ENCODE data around the gene BRD1.
"Not testable (repeated sequence)": the region's sequence is repeated elsewhere in the genome, so short reads cannot be mapped to it uniquely, and the experiment has no call there.

The BRD1 gene

DNA sequence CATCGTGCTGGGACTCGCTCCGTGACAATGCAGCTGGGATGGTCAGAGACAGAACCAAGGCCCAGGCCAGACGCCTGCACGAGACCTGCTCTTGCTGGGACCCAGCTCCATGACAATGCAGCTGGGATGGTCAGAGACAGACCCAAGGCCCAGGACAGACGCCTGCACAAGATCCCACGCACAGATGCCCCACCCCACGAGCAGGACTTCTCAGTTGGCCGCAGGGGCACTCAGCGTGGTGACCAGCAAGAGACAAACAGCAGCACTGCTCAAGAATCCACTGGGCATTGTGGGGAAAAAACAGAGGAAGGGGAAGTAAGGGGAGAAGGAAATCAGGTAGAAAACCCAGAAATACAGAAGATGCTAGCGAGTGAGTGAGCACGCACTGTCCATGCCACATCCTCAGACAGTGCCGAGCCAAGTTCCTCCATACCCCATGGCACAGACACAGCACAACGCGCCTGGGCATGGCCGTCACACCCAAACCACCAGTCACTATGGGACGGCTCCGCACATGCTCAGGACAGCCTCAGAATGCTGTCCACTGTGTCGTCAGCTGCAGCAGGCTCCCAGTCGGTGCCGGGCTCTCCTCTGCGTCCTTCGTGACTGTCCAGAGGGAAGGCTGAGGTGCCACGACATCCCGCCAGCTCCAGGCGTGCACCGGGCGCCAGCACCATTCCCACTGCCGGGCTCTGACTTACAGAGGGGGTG, 44.5 kb downstream of the BRD1 start:
- no peak for DNase-seq (ENCODE audit: low read depth)

DNA sequence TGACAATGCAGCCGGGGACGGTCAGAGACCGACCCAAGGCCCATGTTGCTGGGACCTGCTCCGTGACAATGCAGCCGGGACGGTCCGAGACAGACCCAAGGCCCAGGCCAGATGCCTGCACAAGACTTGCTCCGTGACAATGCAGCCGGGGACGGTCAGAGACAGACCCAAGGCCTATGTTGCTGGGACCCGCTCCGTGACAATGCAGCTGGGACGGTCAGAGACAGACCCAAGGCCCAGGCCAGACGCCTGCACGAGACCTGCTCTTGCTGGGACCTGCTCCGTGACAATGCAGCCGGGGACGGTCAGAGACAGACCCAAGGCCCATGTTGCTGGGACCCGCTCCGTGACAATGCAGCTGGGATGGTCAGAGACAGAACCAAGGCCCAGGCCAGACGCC, 45.8 kb downstream of the BRD1 start:
- not testable (repeated sequence) for DNase-seq (ENCODE audit: low read depth)

DNA sequence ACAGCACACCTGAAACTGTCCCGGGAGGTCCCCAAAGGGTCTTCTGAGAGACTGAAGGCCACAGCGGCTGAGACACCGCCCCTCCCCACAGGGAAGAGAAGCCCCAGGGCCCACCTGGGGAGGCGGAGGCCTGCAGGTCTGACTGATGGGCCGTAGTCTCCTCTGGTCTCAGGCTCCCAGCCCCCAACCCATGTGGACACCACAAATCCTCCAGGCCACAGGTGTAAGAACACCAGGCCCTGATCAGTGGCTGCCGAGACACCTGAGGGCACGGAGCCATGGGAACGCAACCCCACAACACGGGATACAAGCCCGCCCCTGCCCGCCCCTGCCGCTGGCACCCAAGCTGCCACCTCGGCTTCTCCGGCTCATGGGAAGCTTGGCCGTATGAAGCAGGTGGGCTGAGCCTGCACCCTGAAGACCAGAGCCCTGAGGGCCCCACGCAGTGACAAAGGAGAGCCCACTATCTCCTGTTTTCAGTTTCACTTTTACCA, 46.3 kb downstream of the BRD1 start:
- no peak for DNase-seq (ENCODE audit: low read depth)

DNA sequence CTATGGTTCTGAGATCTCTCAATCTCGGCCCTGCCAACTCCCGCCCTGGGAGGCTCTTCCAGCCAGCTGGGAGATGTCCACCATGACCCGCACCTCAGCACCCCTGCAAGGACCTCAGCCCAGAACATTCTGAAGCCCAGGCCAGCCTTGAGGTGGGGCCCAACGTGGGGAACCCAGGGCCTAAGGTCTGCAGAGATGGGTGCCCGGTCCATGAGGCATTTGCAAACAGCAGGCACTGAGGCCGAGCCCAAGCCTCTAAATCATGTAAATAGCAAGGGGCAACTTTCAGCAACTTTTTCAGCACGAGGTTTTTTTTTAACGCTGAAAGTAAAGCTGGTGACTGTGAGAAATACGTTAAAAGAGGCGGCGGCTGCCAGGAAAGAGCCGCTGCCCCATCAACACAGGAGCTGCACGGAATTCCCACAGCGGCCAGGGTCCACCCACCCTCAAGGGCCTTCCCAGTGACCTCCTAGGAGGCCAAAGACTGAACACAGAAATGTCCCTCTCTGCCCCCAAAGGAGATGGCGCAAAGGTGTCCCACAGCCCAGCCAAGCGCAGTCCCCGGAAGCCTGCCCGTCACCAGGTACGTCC, 46.9 kb downstream of the BRD1 start:
- DNase-seq (ENCODE audit: low read depth): no peak

DNA sequence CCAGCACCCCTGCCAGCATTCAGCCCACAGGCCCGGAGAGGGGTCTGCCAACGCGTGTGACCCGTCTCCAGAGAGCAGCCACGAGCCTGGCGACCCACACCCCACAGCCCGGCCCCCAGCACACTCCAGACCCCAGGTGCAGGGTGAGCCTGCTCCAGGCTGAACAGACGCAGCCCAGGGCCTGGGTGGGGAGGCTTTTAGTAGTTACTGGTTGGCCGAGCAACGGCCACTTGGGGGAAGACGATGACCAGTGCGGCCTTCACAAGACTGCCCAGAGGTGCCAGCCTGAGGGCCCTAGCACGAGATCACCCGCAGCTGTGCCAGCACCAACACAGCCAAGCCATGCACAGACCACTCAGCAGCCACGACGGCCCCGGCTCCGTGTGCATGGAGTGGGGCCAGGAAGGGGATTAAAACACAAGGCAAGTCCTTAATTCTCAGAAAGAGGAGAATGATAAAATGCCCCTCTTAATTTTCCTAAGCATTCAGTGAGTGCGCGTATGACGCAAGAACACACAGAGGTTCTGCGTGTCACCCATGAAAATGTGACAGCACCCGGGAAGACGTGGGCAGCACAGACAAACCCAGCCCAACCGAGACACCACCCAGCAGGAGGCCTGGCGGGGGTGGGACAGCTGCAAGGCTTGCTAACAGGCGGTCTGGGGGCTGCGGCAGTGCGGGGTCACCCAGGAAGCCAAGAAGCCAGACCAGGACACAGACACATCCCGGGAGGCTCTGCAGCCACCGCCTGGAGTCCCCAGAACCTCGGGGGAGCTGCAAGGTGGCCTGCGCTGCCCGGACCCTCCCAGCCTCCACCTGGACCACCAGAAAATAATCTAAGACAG, 47.6 kb downstream of the BRD1 start:
- no peak for DNase-seq (ENCODE audit: low read depth)

DNA sequence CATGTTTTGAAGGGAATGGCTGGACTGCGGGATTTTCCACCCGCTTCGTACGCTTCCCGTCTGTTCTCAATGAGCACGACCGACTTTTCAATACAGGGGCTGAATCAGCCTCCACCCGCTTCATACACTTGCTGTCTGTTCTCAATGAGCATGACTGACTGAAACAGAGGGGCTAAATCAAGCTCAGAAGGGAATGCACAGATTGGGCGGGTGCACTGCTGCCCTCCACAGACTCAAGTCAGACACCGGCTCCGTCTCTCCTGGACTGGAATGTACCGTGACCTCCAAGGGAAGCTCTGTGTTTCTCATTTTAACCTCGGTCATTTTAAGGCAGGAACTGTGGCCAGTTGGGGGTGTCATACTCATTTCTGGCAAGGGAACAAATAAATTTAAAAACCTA, 48.5 kb downstream of the BRD1 start:
- no peak for DNase-seq (ENCODE audit: low read depth)

DNA sequence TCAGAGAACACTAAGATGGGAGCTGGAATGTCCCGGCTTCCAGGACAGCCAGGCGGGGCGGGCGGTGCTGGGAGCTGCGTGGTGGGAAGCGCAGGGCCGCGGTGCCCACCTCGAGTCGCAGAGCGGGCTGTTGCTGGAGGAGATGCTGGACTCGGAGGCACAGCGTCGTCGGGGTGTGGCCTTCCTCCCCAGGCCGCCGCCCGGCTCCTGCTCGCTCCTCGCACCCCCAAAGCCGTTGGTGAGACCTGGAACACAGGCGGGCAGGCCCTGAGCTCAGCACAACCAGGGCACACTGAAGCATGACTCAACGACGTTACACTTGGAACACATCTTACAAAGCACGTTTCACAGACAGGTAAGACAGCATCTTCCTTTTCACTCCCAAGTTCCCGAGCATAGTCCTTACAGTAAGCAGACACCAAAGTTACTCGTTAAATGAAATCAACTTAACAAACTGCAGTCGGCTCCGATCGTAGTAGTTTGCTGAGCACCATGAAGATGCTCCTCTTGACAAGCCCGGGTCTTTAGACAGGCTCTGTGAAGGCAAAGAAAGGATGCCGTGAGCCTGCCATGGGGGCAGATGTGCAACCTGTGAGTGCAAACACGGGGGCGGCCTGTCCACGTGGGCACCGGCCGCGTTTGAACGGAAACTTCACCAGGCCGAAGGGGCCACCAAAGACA, 50.0 kb downstream of the BRD1 start:
- no peak for DNase-seq (ENCODE audit: low read depth)

DNA sequence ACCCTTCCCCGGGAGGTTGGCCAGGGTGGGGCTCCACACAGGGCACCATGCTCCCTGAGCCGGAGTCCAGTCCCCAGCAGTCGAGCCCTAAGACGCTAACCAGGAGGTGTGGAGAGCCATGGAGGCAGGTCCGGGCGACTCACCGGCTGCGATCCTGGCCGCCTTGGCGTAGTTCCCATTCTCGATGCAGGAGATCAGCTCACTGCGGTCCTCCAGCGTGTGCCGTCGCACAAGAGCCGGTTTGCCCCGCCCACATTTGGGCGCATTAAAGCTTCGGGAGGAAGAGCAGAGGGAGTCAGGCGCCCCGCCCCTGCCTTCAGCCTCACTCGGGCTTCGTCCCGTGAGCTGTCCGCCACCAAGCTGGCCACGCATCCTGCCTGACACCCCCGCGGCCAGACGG, 50.8 kb downstream of the BRD1 start:
- DNase-seq (ENCODE audit: low read depth): no peak

DNA sequence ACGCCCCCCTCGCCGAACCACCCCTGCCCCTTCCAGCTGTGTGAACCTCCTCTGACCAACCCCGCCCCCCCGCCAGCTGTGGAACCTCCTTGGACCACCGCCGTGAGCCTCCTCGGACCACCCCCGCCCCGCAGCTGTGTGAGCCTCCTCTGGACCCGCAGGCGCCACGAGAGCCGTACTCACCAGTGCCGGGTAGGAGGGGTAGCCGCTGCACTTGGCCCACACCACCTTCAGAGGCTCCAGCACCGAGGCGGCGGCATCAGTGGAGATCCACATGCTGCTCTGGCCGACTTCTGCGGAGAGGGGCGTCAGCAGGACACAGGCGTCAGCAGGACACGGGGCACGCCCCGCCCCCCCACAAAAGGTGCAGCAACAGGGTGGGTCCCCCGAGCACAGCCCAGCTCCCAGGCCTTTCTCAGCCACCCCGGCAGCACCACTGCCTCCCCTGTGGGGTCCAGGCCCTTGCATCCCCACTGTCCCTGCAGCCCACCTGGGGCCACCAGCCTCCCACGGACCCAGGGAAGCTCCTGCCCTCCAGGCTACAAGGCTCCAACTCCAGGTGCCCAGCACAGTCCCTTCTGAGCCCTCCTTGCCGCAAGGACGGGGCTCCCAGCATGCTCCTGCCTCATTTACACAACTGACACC, 51.7 kb downstream of the BRD1 start:
- DNase-seq (ENCODE audit: low read depth): no peak

DNA sequence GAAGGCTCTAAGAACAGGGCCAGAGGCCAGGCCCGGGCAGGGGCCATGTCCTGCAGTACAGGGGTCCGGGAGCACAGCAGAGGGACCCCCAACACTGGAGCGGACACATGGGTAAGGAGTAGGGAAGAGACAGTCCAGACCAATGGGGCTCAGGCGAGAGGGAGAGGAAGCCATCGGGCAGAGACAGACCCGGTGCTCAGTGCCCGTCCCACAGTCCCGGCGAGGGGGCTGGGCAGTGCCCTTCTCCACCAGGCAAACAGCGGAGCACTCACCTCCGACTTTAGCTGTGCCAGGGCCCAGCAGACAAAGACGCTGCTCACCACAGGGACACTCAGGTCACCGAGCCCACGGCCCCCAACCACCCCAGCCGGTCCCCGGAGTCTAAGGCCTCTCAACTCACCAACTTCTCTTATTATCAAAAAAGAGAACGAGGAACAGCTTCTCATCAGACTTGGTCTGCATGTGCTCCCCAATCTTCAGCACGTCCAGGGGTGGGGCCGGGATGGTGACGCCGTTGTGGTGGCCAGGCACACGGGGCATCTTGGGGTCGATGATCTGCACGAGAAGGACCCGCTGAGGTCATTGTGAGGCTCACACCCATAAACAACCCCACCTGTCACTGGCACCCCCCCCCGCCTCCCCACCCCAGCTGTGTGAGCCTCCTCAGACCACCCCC, 52.3 kb downstream of the BRD1 start:
- no peak for DNase-seq (ENCODE audit: low read depth)

DNA sequence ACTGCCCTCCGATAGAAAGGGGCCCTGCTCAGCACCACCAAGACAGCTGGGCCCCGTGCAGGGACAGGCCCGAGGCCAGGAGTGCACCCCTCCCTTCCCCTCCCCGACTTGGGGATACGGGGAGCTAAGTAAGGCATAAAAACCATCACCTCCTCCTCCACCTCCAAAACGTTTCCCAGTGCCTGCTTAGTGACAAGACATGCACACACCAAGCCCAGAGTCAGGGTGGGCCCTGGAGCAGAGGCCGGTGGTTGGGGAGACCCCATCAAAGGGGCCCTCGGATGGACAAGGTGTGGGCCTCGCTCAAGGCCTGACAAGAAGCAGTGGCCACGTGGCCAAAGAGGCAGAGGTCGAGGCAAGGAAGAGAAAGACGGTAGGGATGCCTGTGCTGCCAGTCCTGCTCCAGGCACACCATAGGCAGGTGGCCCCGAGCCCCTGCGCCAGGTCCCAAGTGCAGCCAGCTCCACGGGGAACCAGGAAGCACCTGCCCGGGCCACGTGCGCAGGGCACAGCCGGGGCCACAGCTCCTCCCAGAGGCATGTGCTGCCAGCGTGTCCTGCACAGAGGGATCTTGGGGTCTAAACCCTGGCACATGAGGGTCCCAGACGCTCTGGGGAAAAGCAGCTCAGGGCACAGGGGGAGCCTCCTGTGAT, 53.0 kb downstream of the BRD1 start:
- no peak for DNase-seq (ENCODE audit: low read depth)

DNA sequence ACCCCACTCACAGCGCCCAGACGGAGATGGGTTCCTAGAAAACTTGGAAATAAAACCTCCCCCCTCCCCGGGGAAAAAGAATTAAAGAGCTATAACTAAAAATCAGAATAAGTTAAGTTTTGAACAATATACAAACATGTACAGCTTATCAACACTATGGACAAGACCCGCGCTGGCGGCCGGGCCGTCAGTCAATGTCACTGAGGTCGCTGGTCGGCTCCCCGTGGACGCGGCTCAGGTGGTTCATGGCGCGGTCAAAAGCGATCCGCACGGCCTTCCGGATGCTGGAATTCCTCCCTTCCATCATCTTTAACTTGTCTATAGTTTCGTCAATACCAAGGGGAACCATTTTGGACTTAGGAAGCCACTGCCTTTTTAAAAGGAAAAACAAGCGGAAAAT, 53.6 kb downstream of the BRD1 start:
- no peak for DNase-seq (ENCODE audit: low read depth)

DNA sequence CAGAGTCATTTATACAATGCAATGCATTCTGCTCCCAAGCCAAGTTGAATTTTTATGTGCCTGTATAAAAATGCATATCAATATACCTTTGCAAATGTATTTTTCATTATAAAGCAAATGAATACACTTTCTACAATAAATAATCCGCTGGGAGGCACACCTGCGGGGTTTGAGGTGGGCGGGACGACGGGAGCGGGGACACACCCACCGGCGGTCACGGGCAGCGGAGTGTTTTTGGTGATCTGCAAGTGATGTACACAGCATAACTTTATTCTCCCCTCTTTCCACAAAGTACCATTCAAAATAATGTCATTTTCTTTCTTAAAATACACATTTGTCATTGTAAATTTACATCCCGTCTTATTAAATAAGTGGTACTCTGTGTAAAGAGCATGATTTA, 54.1 kb downstream of the BRD1 start:
- no peak for DNase-seq (ENCODE audit: low read depth)

DNA sequence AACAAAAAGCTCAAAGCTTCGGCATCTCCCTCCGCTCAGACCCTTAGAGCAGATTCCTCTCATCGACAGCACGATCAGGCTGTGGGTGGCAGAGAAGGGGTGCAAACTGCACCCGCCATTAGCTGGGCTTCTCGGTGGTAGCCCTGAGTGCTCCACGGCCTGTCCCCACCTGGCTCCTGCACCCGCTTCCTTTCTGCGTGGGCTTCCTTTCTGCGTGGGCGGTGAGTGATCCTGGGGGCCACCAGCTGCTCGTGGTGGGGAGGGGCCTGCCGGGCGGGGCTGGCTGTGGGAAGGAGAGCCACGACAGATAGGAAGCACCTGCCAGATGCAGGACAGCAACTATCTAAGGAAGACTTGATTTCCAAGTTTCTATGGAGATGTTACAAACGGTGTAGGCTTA, 55.0 kb downstream of the BRD1 start:
- DNase-seq (ENCODE audit: low read depth): no peak

DNA sequence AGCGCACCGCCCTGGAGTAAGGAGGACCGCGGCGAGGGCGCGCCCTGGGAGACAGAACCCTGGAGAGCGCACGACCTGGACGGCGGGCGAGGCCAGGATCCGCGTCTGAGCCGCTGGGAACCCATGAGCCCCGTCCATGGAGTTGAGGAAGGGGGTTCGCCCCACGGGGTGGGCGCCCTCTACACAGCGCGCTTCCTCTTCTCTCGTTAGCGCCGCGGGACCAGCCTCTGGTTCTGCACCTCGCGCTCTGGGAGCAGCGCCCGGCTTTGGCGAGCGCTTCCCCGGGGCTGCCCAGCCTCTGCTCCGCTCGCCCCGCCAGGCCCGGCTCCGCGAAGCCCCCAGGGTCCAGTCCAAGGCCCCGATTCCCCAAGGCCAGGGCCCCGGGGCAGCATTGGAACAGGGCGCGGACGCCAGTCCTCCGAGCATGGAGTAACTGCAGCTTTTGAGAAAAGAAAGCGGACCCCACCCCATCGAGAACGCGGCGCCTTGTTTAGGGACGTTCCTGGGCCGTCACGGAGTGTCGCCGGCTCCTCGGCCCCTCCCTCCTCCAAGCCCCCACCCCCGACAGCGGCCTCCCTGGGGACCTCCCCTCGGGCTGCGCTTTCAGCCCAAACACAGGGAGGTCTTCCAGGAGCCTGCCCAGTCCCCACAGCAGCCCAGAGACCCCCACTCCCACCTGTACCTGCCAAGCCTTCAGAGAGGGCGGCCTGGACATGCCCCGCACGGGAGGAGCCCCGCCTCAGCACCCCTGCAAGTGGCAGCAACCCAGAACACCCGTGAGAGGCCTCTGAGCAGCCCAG, 56.2 kb downstream of the BRD1 start:
- no peak for DNase-seq (ENCODE audit: low read depth)

DNA sequence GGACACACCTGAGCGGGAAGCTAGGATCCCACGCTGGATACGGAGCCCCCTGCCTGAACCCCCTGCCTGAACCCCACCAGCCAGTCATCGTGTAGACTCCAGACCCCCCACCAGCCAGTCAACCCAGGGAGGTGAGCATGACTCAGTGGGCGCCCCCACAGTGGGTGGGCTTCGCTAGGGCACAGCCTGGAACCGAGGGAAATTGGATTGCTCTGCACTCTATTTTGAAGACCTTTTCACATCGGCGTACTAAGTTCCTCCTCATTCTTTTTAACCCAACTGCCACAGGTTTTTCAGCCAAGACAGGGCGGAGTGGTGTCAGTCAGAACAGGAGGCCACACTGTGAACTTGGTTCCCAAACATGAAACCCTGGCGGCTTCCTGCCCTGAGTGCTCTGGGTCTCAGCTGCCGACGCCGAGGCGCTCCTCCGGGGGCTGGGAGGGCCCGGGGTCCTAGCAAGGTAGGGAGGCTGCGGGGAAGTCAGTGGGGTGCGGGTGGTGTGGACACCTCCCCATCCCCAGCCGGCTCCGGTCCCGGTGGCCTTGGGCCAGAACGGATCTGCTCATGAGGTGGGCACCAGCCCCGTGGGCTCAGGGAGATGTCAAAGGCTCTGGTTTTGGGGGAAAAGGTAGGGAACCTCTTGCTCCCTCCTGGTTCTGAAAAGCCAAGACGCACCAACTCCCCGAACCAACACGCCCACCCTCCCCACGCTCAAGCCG, 57.0 kb downstream of the BRD1 start:
- no peak for DNase-seq (ENCODE audit: low read depth)

DNA sequence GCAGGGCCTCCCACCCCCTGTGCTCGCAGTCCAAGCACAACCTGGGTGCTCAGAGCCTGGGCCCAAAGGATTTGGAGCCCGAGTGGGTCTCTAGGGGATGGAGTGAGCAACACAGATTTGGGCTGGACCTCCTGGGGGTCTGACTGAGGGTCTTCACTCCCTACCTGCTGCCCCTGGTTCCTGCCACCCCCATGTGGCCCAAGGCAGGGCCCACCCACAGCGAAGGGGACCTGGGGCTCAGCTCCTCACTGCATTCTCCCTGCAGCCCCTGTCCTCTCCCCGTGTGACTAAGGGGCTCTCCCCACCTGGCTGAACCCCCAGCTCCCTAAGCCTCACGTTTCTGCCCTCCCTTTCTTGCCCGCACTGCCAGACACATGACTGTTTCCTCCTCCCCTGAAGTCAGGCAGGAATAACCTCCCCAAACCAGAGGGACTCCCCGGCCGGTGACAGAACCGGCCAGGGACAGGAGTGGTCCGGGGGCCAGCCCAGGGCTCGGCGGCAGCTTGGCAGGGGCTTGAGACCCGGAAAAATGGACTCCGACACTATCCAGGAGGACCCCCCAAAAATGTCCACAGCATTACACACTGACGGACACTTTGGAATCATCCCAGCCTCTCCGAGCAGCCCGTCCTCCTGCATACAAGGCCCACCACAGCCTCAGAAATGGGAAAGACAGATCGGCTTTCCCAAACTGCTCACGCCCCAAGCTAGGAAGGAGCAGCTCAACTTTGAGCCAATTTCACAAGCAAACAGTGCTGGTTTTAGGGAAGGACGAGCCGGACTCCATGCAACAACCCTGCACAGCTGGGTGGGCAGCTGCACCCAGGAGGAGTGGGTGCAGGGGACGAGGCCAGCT, 57.8 kb downstream of the BRD1 start:
- no peak for DNase-seq (ENCODE audit: low read depth)

DNA sequence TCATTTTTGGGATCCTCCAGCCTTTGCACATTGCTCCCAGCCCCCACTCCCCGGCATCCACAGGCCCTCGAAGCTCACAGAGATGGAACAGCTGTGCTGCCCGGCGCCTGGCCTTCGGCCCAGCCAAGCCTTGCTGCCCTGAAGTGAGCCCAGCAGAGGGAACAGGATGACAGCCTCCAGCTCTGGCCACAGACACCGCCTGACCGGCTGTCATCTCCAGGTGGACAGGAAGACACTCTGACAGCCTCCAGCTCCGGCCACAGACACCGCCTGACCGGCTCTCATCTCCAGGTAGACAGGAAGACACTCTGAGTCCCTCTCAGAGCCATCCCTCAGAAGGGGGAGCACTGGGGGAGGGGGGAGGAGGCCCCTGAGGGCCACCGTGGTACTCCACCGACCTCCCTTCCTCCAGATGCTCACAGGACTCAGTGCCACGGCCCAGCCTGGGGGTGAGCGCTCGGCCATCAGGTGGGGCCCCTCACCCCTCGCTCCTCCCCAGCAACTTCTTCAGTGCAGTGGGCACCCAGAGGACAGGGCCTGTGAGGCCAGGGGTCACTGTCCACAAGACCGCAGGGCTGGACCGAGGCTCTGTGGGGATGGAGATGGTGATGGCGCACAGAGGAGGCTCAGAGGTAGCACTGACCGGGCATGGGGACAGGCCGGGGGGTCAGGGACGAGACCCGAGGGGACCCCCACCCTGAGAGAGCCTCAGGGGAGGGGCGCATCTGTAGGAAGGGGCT, 58.6 kb downstream of the BRD1 start:
- DNase-seq (ENCODE audit: low read depth): no peak
